Activated CD8-positive, alpha-beta T cell treated with anti-CD3 and anti-CD28 coated beads for 36 hours (primary cell): Measurements from ENCODE around the gene NEUROD4. TPM values are rescaled to one million over a fixed set of nuclear protein-coding genes. Genes with fewer than 3 reads are reported as not detected.
"Not testable (repeated sequence)": the region's sequence is repeated elsewhere in the genome, so short reads cannot be mapped to it uniquely, and the experiment has no call there.

Experiments used
- ATAC-seq: fragments of 200-7000 bp; cut with Tn5 transposase; one replicate; pipeline ENCODE4 v1.10.0; 2021; ENCODE audit warnings: mild to moderate bottlenecking, moderate library complexity
- CTCF ChIA-PET: fragments of 350-600 bp; sonication (Branson Sonifier 250); formaldehyde crosslinking; loops from one replicate; lab custom pipeline; 2021; ENCODE audit warnings: antibody characterized with exemption; lab: Charles Lee
- POLR2A ChIA-PET: fragments of 350-600 bp; sonication (Branson Sonifier 250); formaldehyde crosslinking; loops from one replicate; lab custom pipeline; 2021; ENCODE audit warnings: antibody characterized with exemption; lab: Charles Lee
- DNase-seq: peaks from one replicate; pipeline ENCODE4 v3.0.0-alpha.2; 2020
- H3K27ac Mint-ChIP-seq: one replicate; pipeline ENCODE4 v1.8.0; 2021; ENCODE audit warnings: mild to moderate bottlenecking, mixed read lengths
- H3K27me3 Mint-ChIP-seq: one replicate; pipeline ENCODE4 v1.8.0; 2021; ENCODE audit warnings: mixed read lengths
- H3K36me3 Mint-ChIP-seq: one replicate; pipeline ENCODE4 v1.8.0; 2021; ENCODE audit warnings: low read depth, mixed read lengths
- H3K4me1 Mint-ChIP-seq: one replicate; pipeline ENCODE4 v1.8.0; 2021; ENCODE audit warnings: low read depth, mixed read lengths
- H3K4me3 Mint-ChIP-seq: one replicate; pipeline ENCODE4 v1.8.0; 2021; ENCODE audit warnings: mild to moderate bottlenecking, moderate library complexity, mixed read lengths
- H3K9me3 Mint-ChIP-seq: one replicate; pipeline ENCODE4 v1.8.0; 2021; ENCODE audit warnings: mixed read lengths
- CTCF ChIP-seq: fragments of 200-600 bp; IDR thresholded peaks from one replicate; pipeline ENCODE4 v1.8.0; 2022; ENCODE audit warnings: antibody characterized with exemption, mild to moderate bottlenecking
- intact Hi-C: fragments of 100-400 bp; cut with micrococcal nuclease; formaldehyde crosslinking; loops from one replicate; pipeline ENCODE4 v1.10.0; 2022
- total RNA-seq, 2 experiments: library from RNA; stranded (reverse); gene quantifications; one replicate each; pipeline ENCODE4 v1.2.3, GENCODE V29; 2021

Gene NEUROD4
- total RNA-seq, 2 experiments from 2014 or later: not detected

GRCh38 chr12:54981796-54982195, 38.0 kb upstream of the NEUROD4 start:
- peaks cover 78% of the 10 kb centered on the region for H3K36me3 Mint-ChIP-seq
- intact Hi-C loops: loop anchor here (10.0 kb wide), 1 partner anchor 47 kb away; no protein-coding TSS in a partner anchor
- TF ChIP-seq CTCF: no peak
- H3K9me3 Mint-ChIP-seq: peaks cover 3% of the 10 kb centered on the region
- DNase-seq (peak; percentile 76), ATAC-seq (peak; percentile 54)
- H3K27ac Mint-ChIP-seq: peak overlapping the region; percentile 94
- no peaks in the 10 kb centered on the region for H3K27me3 Mint-ChIP-seq
- ChIA-PET POLR2A (interaction anchor here (0.7 to 2.1 kb wide), 3 partner anchors 11 to 1136 kb away, joined by 3 to 8 read pairs (median 4); no protein-coding TSS in a partner anchor), CTCF (interaction anchor here (0.8 to 5.7 kb wide), 6 partner anchors 11 to 232 kb away, joined by 3 to 51 read pairs (median 10); no protein-coding TSS in a partner anchor)
- H3K4me1 Mint-ChIP-seq: peaks cover 56% of the 10 kb centered on the region
- H3K4me3 Mint-ChIP-seq: peak overlapping the region; percentile 85

- intact Hi-C loops: loop anchor here (10.0 kb wide), 1 partner anchor 49 kb away; no protein-coding TSS in a partner anchor
- peak; percentile 59 for DNase-seq
- H3K9me3 Mint-ChIP-seq: peaks cover 3% of the 10 kb centered on the region
- H3K27me3 Mint-ChIP-seq: no peaks in the 10 kb centered on the region
- H3K4me3 Mint-ChIP-seq: peak overlapping the region; percentile 85
- ATAC-seq: peak; percentile 10
- peak overlapping the region; percentile 94 for H3K27ac Mint-ChIP-seq
- H3K36me3 Mint-ChIP-seq: peaks cover 64% of the 10 kb centered on the region
- CTCF ChIA-PET: interaction anchor here (0.9 to 5.7 kb wide), 4 partner anchors 8 to 88 kb away, joined by 3 to 51 read pairs (median 23); no protein-coding TSS in a partner anchor
- TF ChIP-seq CTCF: no peak
- POLR2A ChIA-PET: interaction anchor here (1.1 to 2.1 kb wide), 8 partner anchors 9 to 27 kb away, joined by 4 to 8 read pairs (median 6); no protein-coding TSS in a partner anchor
- peaks cover 54% of the 10 kb centered on the region for H3K4me1 Mint-ChIP-seq
These were observed 36.2 kb upstream of the NEUROD4 start for GRCh38 chr12:54983536-54984101.

GRCh38 chr12:54984658-54985376, 35.0 kb upstream of the NEUROD4 start, which contains the start of gene TESPA1:
Gene TESPA1 (minus strand): TSS chr12:54984762. CDS start chr12:54974562, 10,200 bp downstream.
- peak within 1 kb of the TSS; percentile 85 for H3K4me3 Mint-ChIP-seq
- peak within 1 kb of the TSS; percentile 94 for H3K27ac Mint-ChIP-seq
- POLR2A ChIA-PET: interaction anchor here (0.5 to 2.1 kb wide), 11 partner anchors 7 to 128 kb away, joined by 3 to 8 read pairs (median 4); no protein-coding TSS in a partner anchor
- TF ChIP-seq CTCF: no peak
- H3K36me3 Mint-ChIP-seq: peaks cover 53% of the 10 kb centered on the region
- peaks cover 3% of the 10 kb centered on the region for H3K9me3 Mint-ChIP-seq
- peaks cover 53% of the 10 kb centered on the region for H3K4me1 Mint-ChIP-seq
- CTCF ChIA-PET: interaction anchor here (0.9 to 5.7 kb wide), 8 partner anchors 8 to 235 kb away, joined by 4 to 51 read pairs (median 16); partner anchors contain the start of gene MUCL1
- H3K27me3 Mint-ChIP-seq: no peaks in the 10 kb centered on the region
- ATAC-seq (peak; percentile 88), DNase-seq (peak; percentile 94)
- intact Hi-C loops: loop anchor here (10.0 kb wide), 1 partner anchor 50 kb away; no protein-coding TSS in a partner anchor

- not testable (repeated sequence) for DNase-seq, ATAC-seq, H3K27me3 Mint-ChIP-seq, H3K9me3 Mint-ChIP-seq
- ChIA-PET POLR2A (interaction anchor here (0.8 to 1.1 kb wide), 3 partner anchors 11 to 18 kb away, joined by 3 read pairs; no protein-coding TSS in a partner anchor), CTCF (interaction anchor here (1.0 to 5.7 kb wide), 7 partner anchors 30 to 285 kb away, joined by 3 to 51 read pairs (median 6); no protein-coding TSS in a partner anchor)
- Mint-ChIP-seq H3K27ac (peak overlapping the region; percentile 70), H3K36me3 (peaks cover 33% of the 10 kb centered on the region), H3K4me1 (peaks cover 62% of the 10 kb centered on the region), H3K4me3 (peak overlapping the region; percentile 36)
- intact Hi-C loops: loop anchor here (2.0 to 10.0 kb wide), 2 partner anchors 30 to 52 kb away; no protein-coding TSS in a partner anchor
These were observed 33.0 kb upstream of the NEUROD4 start for GRCh38 chr12:54986773-54987172.
